H1 (cell line): Measurements from ENCODE around the gene SPTLC3. TPM values are rescaled to one million over a fixed set of nuclear protein-coding genes. Genes with fewer than 3 reads are reported as not detected.

Experiments used
- CEBPB ChIP-seq: IDR thresholded peaks from 2 replicates; pipeline ENCODE4 v1.6.1; 2012; ENCODE audit warnings: low read depth, low read length
- CTBP2 ChIP-seq: IDR thresholded peaks from 2 replicates; pipeline ENCODE4 v1.7.0; 2011; ENCODE audit warnings: borderline replicate concordance, mild to moderate bottlenecking, moderate library complexity, mixed read lengths, low read length; ENCODE audit not compliant: insufficient read depth, insufficient read length
- EZH2 ChIP-seq: fragments of 200-600 bp; sonication (generic); IDR thresholded peaks from 2 replicates; pipeline ENCODE4 v1.7.1; 2012; ENCODE audit warnings: low read depth, mild to moderate bottlenecking, moderate library complexity, low read length, inconsistent platforms; ENCODE audit not compliant: severe bottlenecking
- HDAC2 ChIP-seq, 2 experiments: fragments of 300-600 bp in 1 of 2; sonication (generic) in 1 of 2; IDR thresholded peaks; 2 replicates each; pipeline ENCODE4 v1.6.1; 2011 to 2012; ENCODE audit warnings: low read depth in 2 of 2, low read length in 2 of 2, mild to moderate bottlenecking in 2 of 2, moderate library complexity in 2 of 2, borderline replicate concordance in 1 of 2, inconsistent platforms in 1 of 2
- KDM1A ChIP-seq: fragments of 200-600, 300-600 bp; sonication (generic); IDR thresholded peaks from 2 replicates; pipeline ENCODE4 v1.7.1; 2016; ENCODE audit warnings: mild to moderate bottlenecking, low read length, borderline replicate concordance
- SP2 ChIP-seq: IDR thresholded peaks from 2 replicates; pipeline ENCODE4 v1.6.1; 2012; ENCODE audit warnings: mild to moderate bottlenecking, low read length, inconsistent platforms
- TAF7 ChIP-seq: optimal IDR thresholded peaks from 2 replicates; pipeline ENCODE3; 2011; ENCODE audit warnings: low read depth, mild to moderate bottlenecking, inconsistent platforms, low read length, moderate library complexity, borderline replicate concordance
- YY1 ChIP-seq: IDR thresholded peaks from 2 replicates; pipeline ENCODE4 v1.6.1; 2011; ENCODE audit warnings: low read depth, mild to moderate bottlenecking, low read length
- polyA plus RNA-seq, 7 experiments: library from polyadenylated mRNA; depleted of rRNA in 3 of 7; stranded (reverse) in 5 of 7; unstranded in 2 of 7; fragments of >200 nt in 5 of 7; fragments of 200-250 nt in 2 of 7; gene quantifications; 1 replicate in 5 of 7; 2 replicates in 1 of 7; 4 replicates in 1 of 7; pipeline versions ENCODE4 v1.2.1 to v1.2.3, GENCODE V29; 2011 to 2013; ENCODE audit warnings: missing spikeins in 2 of 7, mixed read lengths in 2 of 7
- total RNA-seq: library from RNA; stranded (reverse); fragmentation: NEBNext Ultra II Directional; extraction: Animal tissue kit (Norgen Biotek cat#: 25700); gene quantifications from 2 replicates; pipeline ENCODE4 v1.2.1, GENCODE V29; 2021
- TF ChIP-seq, protein P1 (sequence below): IDR thresholded peaks from 2 replicates; pipeline ENCODE4 v1.6.1; 2011; ENCODE audit warnings: low read length, improper control_type of control experiment

SPTLC3 gene
- total and polyA plus RNA-seq, 2 of the 8 experiments (the other 6 are each of a cell fraction or from before 2014, with no cell fraction given) = 0.23 to 0.82 TPM

GRCh38 chr20:13113731-13114130, 105.0 kb downstream of the SPTLC3 start (continued):
- TF ChIP-seq CTBP2 (no peak), KDM1A (no peak), EZH2 (no peak), YY1 (no peak), HDAC2 (IDR thresholded peaks at IDR 0.05; ENCODE audit: borderline replicate concordance in 1 of 2, low read depth in 2 of 2, low read length in 2 of 2) (no peak), CEBPB (no peak), TAF7 (no peak), SP2 (no peak)
- TF ChIP-seq, protein P1, sequence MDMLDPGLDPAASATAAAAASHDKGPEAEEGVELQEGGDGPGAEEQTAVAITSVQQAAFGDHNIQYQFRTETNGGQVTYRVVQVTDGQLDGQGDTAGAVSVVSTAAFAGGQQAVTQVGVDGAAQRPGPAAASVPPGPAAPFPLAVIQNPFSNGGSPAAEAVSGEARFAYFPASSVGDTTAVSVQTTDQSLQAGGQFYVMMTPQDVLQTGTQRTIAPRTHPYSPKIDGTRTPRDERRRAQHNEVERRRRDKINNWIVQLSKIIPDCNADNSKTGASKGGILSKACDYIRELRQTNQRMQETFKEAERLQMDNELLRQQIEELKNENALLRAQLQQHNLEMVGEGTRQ = no peak
- TF ChIP-seq, all 59 proteins: peak for 0
